Loucy (cell line): ENCODE data around the gene ANXA4.
"Not testable (repeated sequence)": the region's sequence is repeated elsewhere in the genome, so short reads cannot be mapped to it uniquely, and the experiment has no call there.

Experiments used
- CTCF ChIP-seq: fragments of 200-600 bp; sonication (generic); conservative IDR thresholded peaks from 2 replicates; pipeline ENCODE4 v1.5.1; 2014; ENCODE audit warnings: mild to moderate bottlenecking, antibody characterized with exemption, low read length
- EZH2phosphoT487 ChIP-seq: fragments of 200-600 bp; IDR thresholded peaks from 2 replicates; pipeline ENCODE4 v1.6.1; 2018; ENCODE audit warnings: antibody characterized with exemption, mild to moderate bottlenecking, moderate library complexity, borderline replicate concordance

- not testable (repeated sequence) for TF ChIP-seq CTCF, EZH2phosphoT487
These were observed 32.5 kb downstream of the ANXA4 start for GRCh38 chr2:69774258-69774983.
